K562 (cell line): ENCODE results near the gene INCA1. TPM values are rescaled to one million over a fixed set of nuclear protein-coding genes. Genes with fewer than 3 reads are reported as not detected.

ENCODE experiments used
- ATAC-seq: fragments of 200-7000 bp; cut with Tn5 transposase; 3 replicates; pipeline ENCODE4 v1.9.1; 2020; ENCODE audit warnings: moderate library complexity
- BruUV-seq: library from RNA; stranded (reverse); fragments of 400-500 nt; replicated peaks from 2 replicates; lab custom pipeline; 2021; lab: Mats Ljungman, UMichigan
- CTCF ChIA-PET: fragments of 300-600 bp; formaldehyde crosslinking; extraction: SDS; loops from one replicate; lab custom pipeline; 2021; ENCODE audit warnings: low intra/inter-chr PET ratio; lab: Yijun Ruan, JAX
- POLR2A ChIA-PET: fragments of 300-600, 350-650 bp; sonication (Branson Sonifier 250); formaldehyde crosslinking; extraction: SDS; loops from one replicate; lab custom pipeline; 2021; ENCODE audit warnings: antibody characterized with exemption, inconsistent platforms; lab: Yijun Ruan, JAX
- DNase-seq, 4 experiments: peaks; one replicate each; pipeline versions ENCODE4 v3.0.0 to v3.0.0-alpha.2; 2011 to 2018; ENCODE audit warnings: low spot score in 3 of 4, mixed read lengths in 3 of 4; ENCODE audit errors: extremely low read depth in 1 of 4
- FAIRE-seq: peaks from 2 replicates; lab custom pipeline; 2011; peaks lifted over from hg19 to GRCh38; lab: Jason Lieb, UNC
- H2AFZ ChIP-seq: 2 replicates; pipeline ENCODE4 v1.6.0; 2011; ENCODE audit warnings: low read depth, low read length, control low read depth, inconsistent platforms
- H3K27ac ChIP-seq: fragments of 200-600 bp; 3 replicates; pipeline ENCODE4 v1.8.0; 2011; ENCODE audit warnings: low read depth, mild to moderate bottlenecking, control low read depth, inconsistent platforms, low read length, moderate library complexity, mixed read lengths; ENCODE audit errors: extremely low read depth
- H3K27me3 ChIP-seq, 2 experiments: fragments of 300-600 bp in 1 of 2; 2 replicates in 1 of 2; 3 replicates in 1 of 2; pipeline versions ENCODE4 v1.6.0 to v1.8.0; 2011; ENCODE audit warnings: inconsistent platforms in 2 of 2, low read length in 2 of 2, mild to moderate bottlenecking in 1 of 2, mixed read lengths in 1 of 2, moderate library complexity in 1 of 2; ENCODE audit not compliant: control insufficient read depth in 2 of 2, insufficient read depth in 2 of 2
- H3K36me3 ChIP-seq: fragments of 300-600 bp; 3 replicates; pipeline ENCODE4 v1.8.0; 2011; ENCODE audit warnings: mild to moderate bottlenecking, low read length, inconsistent platforms; ENCODE audit not compliant: control insufficient read depth, insufficient read depth
- H3K4me1 ChIP-seq, 2 experiments: fragments of 200-600 bp in 1 of 2; replicated peaks in 1 of 2; 2 replicates in 1 of 2; 3 replicates in 1 of 2; pipeline versions ENCODE4 v1.5.1 to v1.8.0; 2011; ENCODE audit warnings: inconsistent platforms in 2 of 2, low read length in 2 of 2, mild to moderate bottlenecking in 1 of 2, mixed read lengths in 1 of 2, moderate library complexity in 1 of 2; ENCODE audit not compliant: control insufficient read depth in 2 of 2, insufficient read depth in 2 of 2
- H3K4me2 ChIP-seq: 2 replicates; pipeline ENCODE4 v1.6.1; 2011; ENCODE audit warnings: low read length, control low read depth, inconsistent platforms, mixed read lengths; ENCODE audit not compliant: insufficient read depth
- H3K4me3 ChIP-seq: fragments of 200-600 bp; sonication (generic), shearing (Covaris generic); 2 replicates; pipeline ENCODE4 v1.5.1; 2016; ENCODE audit warnings: control low read depth, inconsistent platforms
- H3K79me2 ChIP-seq: fragments of 200-600 bp; 3 replicates; pipeline ENCODE4 v1.8.0; 2011; ENCODE audit warnings: low read length, inconsistent platforms; ENCODE audit not compliant: control insufficient read depth, insufficient read depth
- H3K9ac ChIP-seq, 2 experiments: 2 replicates each; pipeline versions ENCODE4 v1.6.0 to v1.6.1; 2011; ENCODE audit warnings: low read depth in 2 of 2, low read length in 2 of 2, control low read depth in 1 of 2, inconsistent platforms in 1 of 2, mild to moderate bottlenecking in 1 of 2, mixed read lengths in 1 of 2; ENCODE audit not compliant: insufficient read depth in 1 of 2
- H3K9me1 ChIP-seq: one replicate; pipeline ENCODE4 v1.6.0; 2011; ENCODE audit warnings: inconsistent platforms, mild to moderate bottlenecking, low read length, moderate library complexity; ENCODE audit not compliant: control insufficient read depth, insufficient read depth
- H3K9me3 ChIP-seq: replicated peaks from 2 replicates; pipeline ENCODE4 v1.5.1; 2011; ENCODE audit warnings: low read depth, low read length, inconsistent platforms; ENCODE audit not compliant: control insufficient read depth, insufficient read depth
- H4K20me1 ChIP-seq: replicated peaks from 2 replicates; pipeline ENCODE4 v1.6.1; 2011; ENCODE audit warnings: low read length, inconsistent platforms, mixed read lengths; ENCODE audit not compliant: control insufficient read depth, insufficient read depth
- CBFB ChIP-seq: sonication (generic); formaldehyde crosslinking; IDR thresholded peaks from 2 replicates; pipeline ENCODE4 v1.4.0; 2020; ENCODE audit warnings: mild to moderate bottlenecking, missing genetic modification reagents
- CEBPG ChIP-seq, 3 experiments: fragments of 200-800 bp in 1 of 3; sonication (Bioruptor generic) in 1 of 3; sonication (generic) in 1 of 3; formaldehyde crosslinking in 1 of 3; IDR thresholded peaks in 2 of 3; conservative IDR thresholded peaks in 1 of 3; 2 replicates each; pipeline versions ENCODE4 v1.6.1 to v1.8.0; 2016 to 2022; ENCODE audit warnings: missing compliant biosample characterization in 2 of 3, missing genetic modification characterization in 2 of 3, mild to moderate bottlenecking in 1 of 3, missing genetic modification reagents in 1 of 3
- DDX20 ChIP-seq: fragments of 450-650 bp; IDR thresholded peaks from 2 replicates; pipeline ENCODE4 v1.6.1; 2016; ENCODE audit warnings: missing genetic modification characterization, low read depth, mild to moderate bottlenecking, missing compliant biosample characterization, moderate library complexity
- ETV6 ChIP-seq, 3 experiments: fragments of 150-350 bp in 1 of 3; sonication (generic) in 1 of 3; formaldehyde crosslinking in 1 of 3; IDR thresholded peaks; 2 replicates each; pipeline versions ENCODE4 v1.6.1 to v1.8.0; 2014 to 2022; ENCODE audit warnings: borderline replicate concordance in 2 of 3, low read depth in 2 of 3, antibody characterized with exemption in 1 of 3, low read length in 1 of 3, mild to moderate bottlenecking in 1 of 3, missing genetic modification reagents in 1 of 3
- GATAD2B ChIP-seq: fragments of 450-650 bp; IDR thresholded peaks from 2 replicates; pipeline ENCODE4 v1.6.1; 2017; ENCODE audit warnings: mild to moderate bottlenecking, borderline replicate concordance
- HCFC1 ChIP-seq: IDR thresholded peaks from 2 replicates; pipeline ENCODE4 v1.6.1; 2012; ENCODE audit warnings: low read depth, low read length, improper control_type of control experiment
- HNRNPK ChIP-seq: fragments of 200-400 bp; formaldehyde crosslinking; IDR thresholded peaks from one replicate; pipeline ENCODE4 v1.6.1; 2018; ENCODE audit warnings: mild to moderate bottlenecking, low read depth, low read length; ENCODE audit not compliant: poor library complexity, severe bottlenecking
- NFYB ChIP-seq: IDR thresholded peaks from 2 replicates; pipeline ENCODE4 v1.6.1; 2011; ENCODE audit warnings: mild to moderate bottlenecking, moderate library complexity; ENCODE audit not compliant: insufficient read length; ENCODE audit errors: extremely low read depth
- RBBP5 ChIP-seq: fragments of 200-600 bp; sonication (generic); IDR thresholded peaks from 2 replicates; pipeline ENCODE4 v1.6.1; 2012; ENCODE audit warnings: borderline replicate concordance, mild to moderate bottlenecking, low read length, control low read depth, inconsistent platforms; ENCODE audit not compliant: insufficient read depth, poor library complexity, severe bottlenecking
- SMARCA5 ChIP-seq: fragments of 450-650 bp; IDR thresholded peaks from 2 replicates; pipeline ENCODE4 v1.6.1; 2016
- SRSF9 ChIP-seq: fragments of 200-400 bp; formaldehyde crosslinking; IDR thresholded peaks from 2 replicates; pipeline ENCODE4 v1.6.1; 2017; ENCODE audit warnings: low read depth, low read length, borderline replicate concordance
- TRIM24 ChIP-seq, 2 experiments: fragments of 450-650 bp; IDR thresholded peaks; 2 replicates each; pipeline ENCODE4 v1.6.1; 2016
- YBX1 ChIP-seq: fragments of 450-650 bp; IDR thresholded peaks from 2 replicates; pipeline ENCODE4 v1.7.1; 2016; ENCODE audit warnings: mild to moderate bottlenecking
- ZNF695 ChIP-seq: fragments of 450-650 bp; formaldehyde crosslinking; IDR thresholded peaks from 2 replicates; pipeline ENCODE4 v1.4.0; 2020; ENCODE audit warnings: mild to moderate bottlenecking, moderate library complexity
- WGBS: fragments of 100-300 bp; shearing (Covaris generic); methylation state at CpG from one replicate; pipeline ENCODE4 v1.1.6; 2016; ENCODE audit warnings: low coverage, mixed read lengths; ENCODE audit not compliant: insufficient coverage; ENCODE audit errors: missing lambda C conversion rate; 5-methylcytosine and 5-hydroxymethylcytosine counted together
- in situ Hi-C: fragments of 300-500 bp; cut with MboI; formaldehyde crosslinking; loops from 4 replicates; pipeline ENCODE4 v1.15.0; 2018; ENCODE audit warnings: inconsistent platforms, mixed read lengths
- intact Hi-C: fragments of 100-400 bp; cut with micrococcal nuclease; formaldehyde crosslinking; loops from 2 replicates; pipeline ENCODE4 v1.14.2; 2022
- polyA plus RNA-seq, 8 experiments: library from polyadenylated mRNA; depleted of rRNA in 4 of 8; stranded (reverse) in 5 of 8; unstranded in 3 of 8; fragments of >200 nt; fragmentation: Nextera tagmentation in 2 of 8; fragmentation: Illumina TruSeq in 1 of 8; extraction: Ambion mirVana in 2 of 8; extraction: Trizol in 1 of 8; gene quantifications; 2 replicates each; pipeline versions ENCODE4 v1.2.1 to v1.2.3, GENCODE V29; 2011 to 2014; ENCODE audit warnings: inconsistent platforms in 1 of 8, missing spikeins in 1 of 8
- total RNA-seq, 7 experiments: library from RNA; depleted of rRNA in 6 of 7; stranded (reverse); fragments of >200 nt in 6 of 7; fragmentation: Illumina TruSeq in 2 of 7; extraction: Trizol in 2 of 7; gene quantifications; 2 replicates each; pipeline versions ENCODE4 v1.2.1 to v1.2.3, GENCODE V29; 2011 to 2021; ENCODE audit warnings: low replicate concordance in 1 of 7

INCA1 gene
- total and polyA plus RNA-seq, 9 of the 15 experiments (the other 6 are each of a cell fraction or from before 2014, with no cell fraction given): 0.08 to 0.50 (median 0.13) TPM; not detected in 4

DNA sequence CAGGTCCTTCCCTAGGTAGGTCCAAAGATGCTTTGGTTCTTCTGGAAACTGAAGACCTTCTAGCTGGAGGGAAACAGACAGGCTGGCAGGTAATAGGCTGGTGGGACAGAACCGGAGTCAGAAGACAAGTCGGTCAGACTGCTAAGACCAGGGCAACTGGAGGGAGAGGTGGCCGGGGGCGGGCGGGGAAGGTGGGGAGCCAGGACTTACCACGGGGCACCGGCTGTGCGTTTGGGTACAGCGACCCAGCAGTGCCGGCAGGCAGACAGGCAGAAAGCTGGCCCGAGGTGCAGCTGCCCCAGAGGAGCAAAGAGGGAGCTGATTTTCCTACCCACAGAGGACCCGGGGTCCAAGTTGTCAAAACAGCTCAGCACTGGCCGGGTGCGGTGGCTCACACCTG lies 37.3 kb upstream of the INCA1 start:
- no peak overlapping the region for H3K4me2 ChIP-seq
- no peaks in the 10 kb centered on the region; a peak in 1 of 5 replicates for H3K27me3 ChIP-seq
- WGBS: 44% methylated on average over 10 of the region's 14 CpGs
- H3K4me3 ChIP-seq: no peak overlapping the region
- no peaks in the 10 kb centered on the region for H3K9me3 ChIP-seq
- ChIA-PET CTCF (no interaction called here), POLR2A (no interaction called here)
- no peaks in the 10 kb centered on the region for H3K79me2 ChIP-seq
- FAIRE-seq (no peak), ATAC-seq (no peak), DNase-seq (no peak)
- no peak overlapping the region for H3K9ac ChIP-seq
- no TSS peak for BruUV-seq
- in situ Hi-C loops: no loop called here
- intact Hi-C loops: no loop called here
- H2AFZ ChIP-seq: no peak overlapping the region
- H3K36me3 ChIP-seq: no peaks in the 10 kb centered on the region
- H3K27ac ChIP-seq: no peak overlapping the region
- H4K20me1 ChIP-seq: no peaks in the 10 kb centered on the region
- TF ChIP-seq GATAD2B (no peak), CEBPG (CRISPR knock-in tag; IDR thresholded peaks at IDR 0.05) (no peak), CEBPG (tag; conservative IDR thresholded peaks at IDR 0.05 in 1 of 2, IDR thresholded peaks at IDR 0.05 in 1 of 2) (no peak), DDX20 (tag) (no peak), ZNF695 (CRISPR knock-in tag) (no peak), CBFB (CRISPR knock-in tag) (no peak), NFYB (no peak), HNRNPK (no peak), ETV6 (IDR thresholded peaks at IDR 0.05; ENCODE audit: borderline replicate concordance in 1 of 2, low read depth in 2 of 2, low read length in 1 of 2) (no peak), ETV6 (CRISPR knock-in tag; IDR thresholded peaks at IDR 0.05; ENCODE audit: borderline replicate concordance) (no peak), RBBP5 (no peak), HCFC1 (no peak), TRIM24 (IDR thresholded peaks at IDR 0.05) (no peak), YBX1 (no peak), SRSF9 (no peak), SMARCA5 (no peak)
- H3K4me1 ChIP-seq: peaks cover 0 to 6% of the 10 kb centered on the region in 2 experiments; a peak in 3 of 5 replicates
- no peaks in the 10 kb centered on the region for H3K9me1 ChIP-seq
